Measurements from ENCODE around the gene USP15. TPM values are rescaled to one million over a fixed set of nuclear protein-coding genes. Genes with fewer than 3 reads are reported as not detected.

Gene USP15
- total and polyA plus RNA-seq, 2 experiments from 2014 or later = 48.3 to 54.4 TPM

- Histone ChIP-seq H3K9me2 (ENCODE audit: insufficient read depth) (no peaks in the 10 kb centered on the region), H3K4me1 (ENCODE audit: insufficient read depth) (peaks cover 4% of the 10 kb centered on the region; the same call in 1 of the 2 replicates), H2AFZ (no peak overlapping the region), H3K9ac (no peak overlapping the region), H3F3A (ENCODE audit: insufficient read depth) (no peaks in the 10 kb centered on the region), H3K4me3 (no peak overlapping the region), H3K27me3 (replicated peaks; ENCODE audit: insufficient read depth) (no peaks in the 10 kb centered on the region), H3K9me3 (ENCODE audit: low read depth) (no peaks in the 10 kb centered on the region), H3K36me3 (ENCODE audit: low read depth) (peaks cover 2% of the 10 kb centered on the region; the same call in 1 of the 2 replicates), H3K79me2 (ENCODE audit: insufficient read depth) (peaks cover 95% of the 10 kb centered on the region), H3K27ac (no peak overlapping the region), H4K20me1 (ENCODE audit: insufficient read depth) (no peaks in the 10 kb centered on the region; the same call in 1 of the 2 replicates), H3K4me2 (ENCODE audit: unreplicated experiment) (no peak overlapping the region)
- 97% methylated on average over 3 of the region's 3 CpGs for WGBS, 2 experiments (ENCODE audit: low coverage in 1 of 2, low lambda C conversion rate in 2 of 2, missing lambda C conversion rate in 2 of 2)
- TF ChIP-seq EZH2 (IDR thresholded peaks at IDR 0.05; ENCODE audit: insufficient read depth, poor library complexity, severe bottlenecking) (no peak), EZH2phosphoT487 (IDR thresholded peaks at IDR 0.05; ENCODE audit: insufficient read depth, low read depth) (no peak)
- DNase-seq = no peak
- in situ Hi-C loops (cut with MboI) = no loop called here
These were observed 110.0 kb downstream of the USP15 start for GRCh38 chr12:62370189-62370588.

DNA sequence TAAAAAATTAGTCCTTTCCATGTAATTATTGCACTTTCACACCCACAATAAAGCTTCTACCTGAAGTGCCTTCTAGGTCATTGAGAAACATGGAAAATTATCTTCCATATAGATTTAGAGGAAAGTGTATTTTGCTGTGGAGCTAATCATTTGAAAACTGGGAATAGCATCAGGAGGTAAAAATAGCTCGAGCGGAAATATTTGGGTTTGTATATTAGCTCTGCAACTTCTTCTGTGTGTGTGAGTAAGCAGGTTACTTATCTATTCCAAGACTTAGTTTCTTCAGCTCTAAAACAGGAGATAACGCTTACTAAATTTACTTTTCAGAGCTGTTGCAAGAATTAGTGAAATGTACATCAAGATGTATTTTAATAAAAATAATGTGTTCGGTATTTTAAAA is 111.5 kb downstream of the USP15 start:
- no peaks in the 10 kb centered on the region for H3K27me3 ChIP-seq (replicated peaks; ENCODE audit: insufficient read depth)
- H3K4me2 ChIP-seq (ENCODE audit: unreplicated experiment) = no peak overlapping the region
- peaks cover 4% of the 10 kb centered on the region; the same call in 1 of the 2 replicates for H3K4me1 ChIP-seq (ENCODE audit: insufficient read depth)
- no peaks in the 10 kb centered on the region for H3K9me3 ChIP-seq (ENCODE audit: low read depth)
- DNase-seq = no peak
- H3K36me3 ChIP-seq (ENCODE audit: low read depth) = no peaks in the 10 kb centered on the region
- H3F3A ChIP-seq (ENCODE audit: insufficient read depth) = no peaks in the 10 kb centered on the region
- H3K4me3 ChIP-seq = no peak overlapping the region
- WGBS, 2 experiments (ENCODE audit: low coverage in 1 of 2, low lambda C conversion rate in 2 of 2, missing lambda C conversion rate in 2 of 2) = 77 to 80% methylated on average over 4 of the region's 4 CpGs
- H4K20me1 ChIP-seq (ENCODE audit: insufficient read depth) = no peaks in the 10 kb centered on the region
- in situ Hi-C loops (cut with MboI) = no loop called here
- H2AFZ ChIP-seq = no peak overlapping the region
- no peak overlapping the region for H3K9ac ChIP-seq
- peaks cover 92% of the 10 kb centered on the region for H3K79me2 ChIP-seq (ENCODE audit: insufficient read depth)
- TF ChIP-seq EZH2 (IDR thresholded peaks at IDR 0.05; ENCODE audit: insufficient read depth, poor library complexity, severe bottlenecking) = no peak
- TF ChIP-seq EZH2phosphoT487 (IDR thresholded peaks at IDR 0.05; ENCODE audit: insufficient read depth, low read depth) = no peak
- no peak overlapping the region for H3K27ac ChIP-seq
- H3K9me2 ChIP-seq (ENCODE audit: insufficient read depth) = no peaks in the 10 kb centered on the region

GRCh38 chr12:62372134-62372533 is 111.9 kb downstream of the USP15 start:
- H3K9me2 ChIP-seq (ENCODE audit: insufficient read depth) = no peaks in the 10 kb centered on the region
- 68 to 72% methylated on average over 2 of the region's 2 CpGs for WGBS, 2 experiments (ENCODE audit: low coverage in 1 of 2, low lambda C conversion rate in 2 of 2, missing lambda C conversion rate in 2 of 2)
- no peak overlapping the region for H3K9ac ChIP-seq
- no peak overlapping the region for H3K27ac ChIP-seq
- H2AFZ ChIP-seq = no peak overlapping the region
- no peaks in the 10 kb centered on the region for H3K27me3 ChIP-seq (replicated peaks; ENCODE audit: insufficient read depth)
- H3F3A ChIP-seq (ENCODE audit: insufficient read depth) = no peaks in the 10 kb centered on the region
- H3K9me3 ChIP-seq (ENCODE audit: low read depth) = no peaks in the 10 kb centered on the region
- peaks cover 4% of the 10 kb centered on the region; the same call in 1 of the 2 replicates for H3K4me1 ChIP-seq (ENCODE audit: insufficient read depth)
- DNase-seq = peak; percentile 6
- H3K4me3 ChIP-seq = no peak overlapping the region
- H3K4me2 ChIP-seq (ENCODE audit: unreplicated experiment) = no peak overlapping the region
- no peaks in the 10 kb centered on the region for H3K36me3 ChIP-seq (ENCODE audit: low read depth)
- no peaks in the 10 kb centered on the region for H4K20me1 ChIP-seq (ENCODE audit: insufficient read depth)
- in situ Hi-C loops (cut with MboI) = no loop called here
- peaks cover 90% of the 10 kb centered on the region for H3K79me2 ChIP-seq (ENCODE audit: insufficient read depth)
- TF ChIP-seq EZH2phosphoT487 (IDR thresholded peaks at IDR 0.05; ENCODE audit: insufficient read depth, low read depth) (no peak), EZH2 (IDR thresholded peaks at IDR 0.05; ENCODE audit: insufficient read depth, poor library complexity, severe bottlenecking) (no peak)

- WGBS, 2 experiments (ENCODE audit: low coverage in 1 of 2, low lambda C conversion rate in 2 of 2, missing lambda C conversion rate in 2 of 2) = 20 to 37% methylated on average over 1 of the region's 1 CpG
- Histone ChIP-seq H4K20me1 (ENCODE audit: insufficient read depth) (no peaks in the 10 kb centered on the region), H3K9ac (no peak overlapping the region), H3K9me2 (ENCODE audit: insufficient read depth) (no peaks in the 10 kb centered on the region), H3K4me2 (ENCODE audit: unreplicated experiment) (no peak overlapping the region), H3K27ac (no peak overlapping the region), H3K4me1 (ENCODE audit: insufficient read depth) (peaks cover 4% of the 10 kb centered on the region; the same call in 1 of the 2 replicates), H3K79me2 (ENCODE audit: insufficient read depth) (peaks cover 90% of the 10 kb centered on the region), H3F3A (ENCODE audit: insufficient read depth) (no peaks in the 10 kb centered on the region), H3K36me3 (ENCODE audit: low read depth) (no peaks in the 10 kb centered on the region), H3K4me3 (no peak overlapping the region), H3K27me3 (replicated peaks; ENCODE audit: insufficient read depth) (no peaks in the 10 kb centered on the region), H3K9me3 (ENCODE audit: low read depth) (no peaks in the 10 kb centered on the region), H2AFZ (no peak overlapping the region)
- no peak for TF ChIP-seq EZH2 (IDR thresholded peaks at IDR 0.05; ENCODE audit: insufficient read depth, poor library complexity, severe bottlenecking)
- TF ChIP-seq EZH2phosphoT487 (IDR thresholded peaks at IDR 0.05; ENCODE audit: insufficient read depth, low read depth) = no peak
- DNase-seq = no peak
- in situ Hi-C loops (cut with MboI) = no loop called here
These were observed 112.6 kb downstream of the USP15 start for GRCh38 chr12:62372825-62373224.

GRCh38 chr12:62375603-62376002 is 115.4 kb downstream of the USP15 start:
- 96% methylated on average over 3 of the region's 3 CpGs for WGBS, 2 experiments (ENCODE audit: low coverage in 1 of 2, low lambda C conversion rate in 2 of 2, missing lambda C conversion rate in 2 of 2)
- Histone ChIP-seq H3K4me2 (ENCODE audit: unreplicated experiment) (no peak overlapping the region), H3K27me3 (replicated peaks; ENCODE audit: insufficient read depth) (no peaks in the 10 kb centered on the region), H3K36me3 (ENCODE audit: low read depth) (0 out of 2 replicates have a peak, but pooled peaks cover 1% of the 10 kb centered on the region), H4K20me1 (ENCODE audit: insufficient read depth) (no peaks in the 10 kb centered on the region; the same call in 1 of the 2 replicates), H2AFZ (no peak overlapping the region), H3K9ac (no peak overlapping the region), H3K4me1 (ENCODE audit: insufficient read depth) (peaks cover 13% of the 10 kb centered on the region), H3K9me2 (ENCODE audit: insufficient read depth) (no peaks in the 10 kb centered on the region), H3K27ac (no peak overlapping the region), H3K4me3 (no peak overlapping the region), H3K9me3 (ENCODE audit: low read depth) (no peaks in the 10 kb centered on the region), H3F3A (ENCODE audit: insufficient read depth) (no peaks in the 10 kb centered on the region), H3K79me2 (ENCODE audit: insufficient read depth) (peaks cover 76% of the 10 kb centered on the region)
- TF ChIP-seq EZH2phosphoT487 (IDR thresholded peaks at IDR 0.05; ENCODE audit: insufficient read depth, low read depth) (no peak), EZH2 (IDR thresholded peaks at IDR 0.05; ENCODE audit: insufficient read depth, poor library complexity, severe bottlenecking) (no peak)
- in situ Hi-C loops (cut with MboI) = no loop called here
- DNase-seq = no peak
